Kidney (tissue), 14 donors: ENCODE results near the gene RNF224. TPM values are rescaled to one million over a fixed set of nuclear protein-coding genes. Genes with fewer than 3 reads are reported as not detected.

ENCODE experiments used
- DNase-seq, 5 donors: peaks; one replicate each; pipeline ENCODE4 v3.0.0-alpha.2; 2013 to 2020
- FAIRE-seq: peaks from 2 replicates; lab custom pipeline; 2012; peaks lifted over from hg19 to GRCh38; lab: Jason Lieb, UNC
- H3K27ac ChIP-seq, 2 donors: one replicate each; pipeline ENCODE4 v1.7.0; 2013; ENCODE audit warnings: low read depth in 2 of 2, low read length in 2 of 2, inconsistent platforms in 1 of 2
- H3K27me3 ChIP-seq: one replicate; pipeline ENCODE4 v1.7.1; 2013; ENCODE audit warnings: low read length, inconsistent platforms; ENCODE audit not compliant: control insufficient read depth, insufficient read depth
- H3K36me3 ChIP-seq, 3 donors: one replicate each; pipeline versions ENCODE4 v1.7.0 to v1.7.1; 2013; ENCODE audit warnings: low read length in 3 of 3, control low read depth in 1 of 3, inconsistent platforms in 1 of 3; ENCODE audit not compliant: insufficient read depth in 3 of 3, control insufficient read depth in 2 of 3
- H3K4me1 ChIP-seq, 3 donors: one replicate each; pipeline versions ENCODE4 v1.7.0 to v1.7.1; 2013; ENCODE audit warnings: low read length in 3 of 3, inconsistent platforms in 1 of 3, low read depth in 1 of 3; ENCODE audit not compliant: control insufficient read depth in 2 of 3, insufficient read depth in 2 of 3
- H3K4me3 ChIP-seq, 3 donors: one replicate each; pipeline versions ENCODE4 v1.7.0 to v1.8.1; 2013; ENCODE audit warnings: low read length in 3 of 3, control low read depth in 1 of 3, inconsistent platforms in 1 of 3
- H3K9ac ChIP-seq, 3 donors: one replicate each; pipeline versions ENCODE4 v1.7.0 to v1.7.1; 2013; ENCODE audit warnings: low read length in 3 of 3, control low read depth in 1 of 3, inconsistent platforms in 1 of 3
- H3K9me3 ChIP-seq, 3 donors: one replicate each; pipeline versions ENCODE4 v1.7.0 to v1.7.1; 2013; ENCODE audit warnings: low read length in 3 of 3, control low read depth in 1 of 3, inconsistent platforms in 1 of 3; ENCODE audit not compliant: control insufficient read depth in 2 of 3, insufficient read depth in 1 of 3
- intact Hi-C: fragments of 100-400 bp; cut with DNase I; formaldehyde crosslinking; loops from one replicate; pipeline ENCODE4 v1.11.1; 2022
- polyA plus RNA-seq: library from polyadenylated mRNA; stranded (reverse); fragments of 350-450 nt; fragmentation: Illumina TruSeq; extraction: RNeasy Lipid Tissue Mini Kit (QIAGEN cat#74804); gene quantifications from one replicate; pipeline ENCODE4 v1.2.3, GENCODE V29; 2014; ENCODE audit warnings: low read depth, low replicate concordance; ENCODE audit not compliant: insufficient read depth
- total RNA-seq: library from RNA; stranded (reverse); fragmentation: NEBNext Ultra II Directional; extraction: Animal tissue kit (Norgen Biotek cat#: 25700); gene quantifications from one replicate; pipeline ENCODE4 v1.2.1, GENCODE V29; 2021
- TF ChIP-seq, protein P1 (sequence below): IDR thresholded peaks from 3 replicates; pipeline ENCODE4 v1.5.1; 2012; ENCODE audit warnings: mild to moderate bottlenecking, moderate library complexity, borderline replicate concordance; ENCODE audit not compliant: insufficient read depth; ENCODE audit errors: extremely low read depth
- donor health status: control.
- donor health status: control.
- donor health status: control.
- donor health status: control.
- donor health status: control.
- donor health status: DM: yes; HTN: yes; CAD: no.
- donor health status: Normal renal cell carcinoma (clear cell type).

RNF224 gene
- total and polyA plus RNA-seq, 2 donors from 2014 or later = 0.80 to 0.85 TPM

DNA sequence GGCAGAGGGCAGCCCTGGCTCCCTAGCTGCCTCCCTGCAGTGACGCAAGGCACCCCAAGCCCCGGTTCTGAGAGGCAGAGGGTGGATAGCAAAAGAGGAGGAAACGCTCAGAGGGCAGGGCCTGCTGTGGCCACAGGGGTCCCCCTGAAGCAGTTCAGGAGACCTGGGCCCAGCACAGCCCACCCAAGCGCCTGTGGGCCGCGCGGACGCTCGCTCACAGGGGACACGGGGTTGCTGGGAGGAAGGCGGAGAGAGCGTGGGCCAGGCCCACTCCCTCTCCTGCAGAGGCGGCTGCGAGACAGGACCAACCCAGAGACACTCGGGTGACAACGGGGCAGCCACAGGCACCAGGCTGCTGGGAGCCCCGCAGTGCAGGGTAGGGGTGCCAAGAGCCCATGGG is 47.5 kb upstream of the RNF224 start:
- no peaks in the 10 kb centered on the region for H3K9me3 ChIP-seq
- FAIRE-seq (no peak), DNase-seq (no peak)
- intact Hi-C loops = no loop called here
- no peak overlapping the region for H3K27ac ChIP-seq
- TF ChIP-seq, protein P1, sequence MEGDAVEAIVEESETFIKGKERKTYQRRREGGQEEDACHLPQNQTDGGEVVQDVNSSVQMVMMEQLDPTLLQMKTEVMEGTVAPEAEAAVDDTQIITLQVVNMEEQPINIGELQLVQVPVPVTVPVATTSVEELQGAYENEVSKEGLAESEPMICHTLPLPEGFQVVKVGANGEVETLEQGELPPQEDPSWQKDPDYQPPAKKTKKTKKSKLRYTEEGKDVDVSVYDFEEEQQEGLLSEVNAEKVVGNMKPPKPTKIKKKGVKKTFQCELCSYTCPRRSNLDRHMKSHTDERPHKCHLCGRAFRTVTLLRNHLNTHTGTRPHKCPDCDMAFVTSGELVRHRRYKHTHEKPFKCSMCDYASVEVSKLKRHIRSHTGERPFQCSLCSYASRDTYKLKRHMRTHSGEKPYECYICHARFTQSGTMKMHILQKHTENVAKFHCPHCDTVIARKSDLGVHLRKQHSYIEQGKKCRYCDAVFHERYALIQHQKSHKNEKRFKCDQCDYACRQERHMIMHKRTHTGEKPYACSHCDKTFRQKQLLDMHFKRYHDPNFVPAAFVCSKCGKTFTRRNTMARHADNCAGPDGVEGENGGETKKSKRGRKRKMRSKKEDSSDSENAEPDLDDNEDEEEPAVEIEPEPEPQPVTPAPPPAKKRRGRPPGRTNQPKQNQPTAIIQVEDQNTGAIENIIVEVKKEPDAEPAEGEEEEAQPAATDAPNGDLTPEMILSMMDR = no peak
- no peak overlapping the region for H3K4me3 ChIP-seq
- no peaks in the 10 kb centered on the region for H3K27me3 ChIP-seq
- H3K4me1 ChIP-seq = no peaks in the 10 kb centered on the region
- H3K36me3 ChIP-seq = peaks cover 0 to 26% (median 22%) of the 10 kb centered on the region in 3 donors
- no peak overlapping the region for H3K9ac ChIP-seq

DNA sequence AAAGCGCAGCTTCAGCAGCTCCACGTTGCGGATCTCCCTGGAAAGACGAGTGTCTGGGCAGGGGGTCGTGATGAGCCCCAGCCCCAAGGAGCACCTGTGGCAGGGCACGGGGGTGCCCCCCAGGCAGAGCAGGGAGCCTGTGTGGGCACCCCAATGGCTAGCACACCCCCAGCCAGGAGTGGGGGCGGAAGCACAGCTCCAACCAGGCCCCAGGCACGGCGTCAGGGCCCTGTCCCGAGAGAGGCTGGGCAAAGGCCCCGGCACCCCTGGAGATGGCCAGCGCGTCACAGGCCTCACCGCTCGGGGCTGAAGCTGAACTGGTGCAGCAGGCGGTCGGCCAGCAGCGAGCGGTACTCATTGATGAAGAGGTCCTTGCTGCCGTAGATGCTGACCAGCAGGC is 46.8 kb upstream of the RNF224 start:
- Histone ChIP-seq H3K4me3 (no peak overlapping the region), H3K9me3 (no peaks in the 10 kb centered on the region), H3K9ac (no peak overlapping the region), H3K27me3 (no peaks in the 10 kb centered on the region), H3K27ac (no peak overlapping the region), H3K4me1 (no peaks in the 10 kb centered on the region), H3K36me3 (peaks cover 0 to 26% (median 22%) of the 10 kb centered on the region in 3 donors)
- no peak for FAIRE-seq
- DNase-seq = no peak
- intact Hi-C loops = no loop called here
- TF ChIP-seq, protein P1 = no peak

DNA sequence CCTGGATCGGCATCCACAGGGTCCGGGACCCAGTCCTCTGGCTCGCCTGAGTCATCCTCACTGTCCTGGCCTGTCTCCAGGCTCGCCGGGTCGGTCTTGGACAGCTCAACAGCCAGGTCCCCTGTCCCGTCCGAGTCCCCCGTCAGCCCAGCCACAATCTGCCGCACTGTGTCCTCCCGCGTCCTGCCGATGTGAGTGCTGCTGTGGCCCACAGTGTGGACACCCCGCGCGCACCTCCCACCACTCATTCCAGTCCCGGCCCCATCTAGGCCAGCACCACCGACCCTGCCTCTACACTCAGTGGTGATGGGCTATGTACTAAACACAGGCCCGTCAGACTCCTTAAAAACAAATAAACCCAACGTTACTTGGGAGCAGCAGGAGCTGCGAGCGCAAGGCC is 45.6 kb upstream of the RNF224 start:
- intact Hi-C loops = no loop called here
- DNase-seq (no peak), FAIRE-seq (no peak)
- Histone ChIP-seq H3K4me3 (no peak overlapping the region), H3K9ac (no peak overlapping the region), H3K9me3 (no peaks in the 10 kb centered on the region), H3K27me3 (no peaks in the 10 kb centered on the region), H3K4me1 (peaks cover 0 to 5% (median 4%) of the 10 kb centered on the region in 3 donors), H3K36me3 (peaks cover 0 to 27% (median 26%) of the 10 kb centered on the region in 3 donors), H3K27ac (no peak overlapping the region)
- TF ChIP-seq, protein P1 = no peak

DNA sequence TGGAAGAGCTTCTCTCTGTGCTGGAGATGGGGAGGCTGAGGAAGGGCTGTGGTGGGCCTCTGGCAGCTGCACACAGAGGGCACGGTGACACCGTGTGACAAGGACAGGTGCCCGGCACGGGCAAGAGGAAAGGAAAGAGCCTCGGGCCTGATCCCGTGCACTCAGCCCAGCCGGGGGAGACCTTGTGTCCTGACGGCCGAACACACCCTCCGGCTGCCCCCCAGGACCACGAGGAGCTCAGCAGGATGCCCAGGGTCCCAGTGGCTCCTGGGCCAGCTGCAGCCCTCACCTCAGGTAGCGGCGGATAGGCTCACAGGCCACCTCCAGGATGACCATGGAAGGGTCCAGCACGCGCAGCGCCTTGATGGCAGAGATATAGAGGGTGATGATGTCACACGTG is 44.5 kb upstream of the RNF224 start:
- H3K36me3 ChIP-seq = peaks cover 0 to 27% (median 26%) of the 10 kb centered on the region in 3 donors
- no peak for FAIRE-seq
- intact Hi-C loops = no loop called here
- H3K4me1 ChIP-seq = peaks cover 4 to 17% (median 14%) of the 10 kb centered on the region in 3 donors
- no peak overlapping the region for H3K4me3 ChIP-seq
- H3K9me3 ChIP-seq = no peaks in the 10 kb centered on the region
- H3K27ac ChIP-seq = no peak overlapping the region
- DNase-seq = no peak
- H3K27me3 ChIP-seq = no peaks in the 10 kb centered on the region
- TF ChIP-seq, protein P1 = no peak
- no peak overlapping the region for H3K9ac ChIP-seq
